IMR-90 (cell line): ENCODE results near the gene UBE2J1. TPM values are rescaled to one million over a fixed set of nuclear protein-coding genes. Genes with fewer than 3 reads are reported as not detected.

Source experiments
- ATAC-seq: fragments of 200-7000 bp; cut with Tn5 transposase; 2 replicates; pipeline ENCODE4 v1.9.1; 2020; ENCODE audit warnings: low read depth, mild to moderate bottlenecking, moderate library complexity
- BruUV-seq: library from RNA; stranded (reverse); fragments of 400-500 nt; replicated peaks from 2 replicates; lab custom pipeline; 2021; lab: Mats Ljungman, UMichigan
- CTCF ChIA-PET: fragments of 300-600 bp; formaldehyde crosslinking; extraction: SDS; loops from one replicate; lab custom pipeline; 2021; ENCODE audit warnings: antibody characterized with exemption; lab: Yijun Ruan, JAX
- POLR2A ChIA-PET: fragments of 300-600 bp; sonication (Branson Sonifier 250); formaldehyde crosslinking; loops from one replicate; lab custom pipeline; 2022; ENCODE audit warnings: antibody characterized with exemption; ENCODE audit not compliant: unreplicated experiment; lab: Charles Lee
- DNase-seq: peaks from one replicate; pipeline ENCODE4 v3.0.0; 2013
- H2AFZ ChIP-seq: replicated peaks from 2 replicates; pipeline ENCODE3; 2013; ENCODE audit warnings: low read length, mild to moderate bottlenecking; ENCODE audit not compliant: poor library complexity
- H2AK5ac ChIP-seq: 2 replicates; pipeline ENCODE4 v1.6.1; 2013; ENCODE audit warnings: low read depth, low read length, inconsistent platforms
- H2AK9ac ChIP-seq: replicated peaks from 2 replicates; pipeline ENCODE3; 2013; ENCODE audit warnings: mild to moderate bottlenecking, low read depth, low read length, moderate library complexity; ENCODE audit not compliant: poor library complexity
- H2BK120ac ChIP-seq: 2 replicates; pipeline ENCODE4 v1.6.1; 2013; ENCODE audit warnings: low read depth, low read length, inconsistent platforms
- H2BK15ac ChIP-seq: 3 replicates; pipeline ENCODE4 v1.6.1; 2013; ENCODE audit warnings: low read depth, low read length, inconsistent platforms
- H2BK20ac ChIP-seq: 2 replicates; pipeline ENCODE4 v1.6.1; 2013; ENCODE audit warnings: low read depth, mild to moderate bottlenecking, inconsistent platforms, low read length, moderate library complexity
- H2BK5ac ChIP-seq: 2 replicates; pipeline ENCODE4 v1.6.1; 2013; ENCODE audit warnings: mild to moderate bottlenecking, low read depth, low read length, inconsistent platforms; ENCODE audit not compliant: poor library complexity, severe bottlenecking
- H3K14ac ChIP-seq: replicated peaks from 2 replicates; pipeline ENCODE4 v1.6.1; 2013; ENCODE audit warnings: low read depth, low read length, inconsistent platforms
- H3K18ac ChIP-seq: 2 replicates; pipeline ENCODE4 v1.6.1; 2013; ENCODE audit warnings: low read depth, low read length, control low read depth
- H3K23ac ChIP-seq: 2 replicates; pipeline ENCODE4 v1.6.1; 2013; ENCODE audit warnings: low read depth, low read length, inconsistent platforms
- H3K27ac ChIP-seq: 2 replicates; pipeline ENCODE4 v1.5.1; 2013; ENCODE audit warnings: mild to moderate bottlenecking, control low read depth, low read length; ENCODE audit not compliant: insufficient read depth
- H3K27me3 ChIP-seq: 2 replicates; pipeline ENCODE4 v1.6.1; 2013; ENCODE audit warnings: low read length; ENCODE audit not compliant: control insufficient read depth, insufficient read depth
- H3K36me3 ChIP-seq: 2 replicates; pipeline ENCODE4 v1.6.1; 2013; ENCODE audit warnings: low read length, mixed read lengths; ENCODE audit not compliant: control insufficient read depth, insufficient read depth
- H3K4ac ChIP-seq: 2 replicates; pipeline ENCODE4 v1.6.1; 2013; ENCODE audit warnings: low read depth, low read length, inconsistent platforms
- H3K4me1 ChIP-seq: 2 replicates; pipeline ENCODE4 v1.6.1; 2013; ENCODE audit warnings: low read length, mixed read lengths; ENCODE audit not compliant: control insufficient read depth, insufficient read depth
- H3K4me2 ChIP-seq: 2 replicates; pipeline ENCODE4 v1.6.1; 2013; ENCODE audit warnings: low read depth, mild to moderate bottlenecking, control low read depth, low read length, moderate library complexity
- H3K4me3 ChIP-seq: 2 replicates; pipeline ENCODE4 v1.5.1; 2013; ENCODE audit warnings: low read depth, mild to moderate bottlenecking, control low read depth, low read length, moderate library complexity; ENCODE audit not compliant: insufficient read depth
- H3K56ac ChIP-seq: 2 replicates; pipeline ENCODE4 v1.6.1; 2013; ENCODE audit warnings: low read length, inconsistent platforms; ENCODE audit not compliant: insufficient read depth; ENCODE audit errors: extremely low read depth
- H3K79me1 ChIP-seq, 2 experiments: 2 replicates each; pipeline ENCODE4 v1.6.1; 2013; ENCODE audit warnings: low read length in 2 of 2, inconsistent platforms in 1 of 2, low read depth in 1 of 2
- H3K9ac ChIP-seq: 2 replicates; pipeline ENCODE4 v1.6.1; 2013; ENCODE audit warnings: low read depth, low read length, control low read depth
- H3K9me1 ChIP-seq: 2 replicates; pipeline ENCODE4 v1.6.1; 2013; ENCODE audit warnings: low read length, inconsistent platforms; ENCODE audit not compliant: insufficient read depth
- H3K9me3 ChIP-seq: 2 replicates; pipeline ENCODE4 v1.6.1; 2013; ENCODE audit warnings: low read length; ENCODE audit not compliant: control insufficient read depth, insufficient read depth
- H4K20me1 ChIP-seq: 2 replicates; pipeline ENCODE4 v1.6.1; 2013; ENCODE audit warnings: low read length, inconsistent platforms; ENCODE audit not compliant: insufficient read depth
- H4K5ac ChIP-seq: 2 replicates; pipeline ENCODE4 v1.6.1; 2013; ENCODE audit warnings: mild to moderate bottlenecking, low read depth, low read length, control low read depth
- H4K8ac ChIP-seq, 2 experiments: 2 replicates each; pipeline ENCODE4 v1.6.1; 2013; ENCODE audit warnings: low read depth in 2 of 2, low read length in 2 of 2, control low read depth in 1 of 2, inconsistent platforms in 1 of 2
- H4K91ac ChIP-seq: 2 replicates; pipeline ENCODE4 v1.6.1; 2013; ENCODE audit warnings: low read depth, low read length, inconsistent platforms; ENCODE audit not compliant: insufficient read depth
- BHLHE40 ChIP-seq: fragments of 150-350 bp; IDR thresholded peaks from 2 replicates; pipeline ENCODE4 v1.6.1; 2016; ENCODE audit warnings: mild to moderate bottlenecking, low read depth, low read length
- CEBPB ChIP-seq: IDR thresholded peaks from 2 replicates; pipeline ENCODE4 v1.6.1; 2012; ENCODE audit warnings: low read depth, low read length, improper control_type of control experiment
- CHD1 ChIP-seq: IDR thresholded peaks from 2 replicates; pipeline ENCODE4 v1.6.1; 2012; ENCODE audit warnings: low read depth, low read length, improper control_type of control experiment
- FOS ChIP-seq: fragments of 150-350 bp; IDR thresholded peaks from 2 replicates; pipeline ENCODE4 v1.6.1; 2016; ENCODE audit warnings: low read depth, low read length
- MAFK ChIP-seq: IDR thresholded peaks from 2 replicates; pipeline ENCODE4 v1.6.1; 2012; ENCODE audit warnings: low read depth, low read length, improper control_type of control experiment
- MAZ ChIP-seq: IDR thresholded peaks from 2 replicates; pipeline ENCODE4 v1.6.1; 2012; ENCODE audit warnings: low read depth, mild to moderate bottlenecking, low read length, improper control_type of control experiment, moderate library complexity, borderline replicate concordance
- MXI1 ChIP-seq: IDR thresholded peaks from 2 replicates; pipeline ENCODE4 v1.6.1; 2012; ENCODE audit warnings: low read depth, mild to moderate bottlenecking, low read length, moderate library complexity, borderline replicate concordance
- NFE2L2 ChIP-seq: fragments of 150-350 bp; IDR thresholded peaks from 2 replicates; pipeline ENCODE4 v1.6.1; 2016; ENCODE audit warnings: low read depth, mild to moderate bottlenecking, low read length
- POLR2A ChIP-seq: IDR thresholded peaks from 2 replicates; pipeline ENCODE4 v1.6.1; 2012; ENCODE audit warnings: mild to moderate bottlenecking, low read depth, low read length
- RAD21 ChIP-seq: IDR thresholded peaks from 2 replicates; pipeline ENCODE4 v1.6.1; 2012; ENCODE audit warnings: low read length, improper control_type of control experiment
- RCOR1 ChIP-seq: IDR thresholded peaks from 2 replicates; pipeline ENCODE4 v1.6.1; 2012; ENCODE audit warnings: mild to moderate bottlenecking, low read length, improper control_type of control experiment; ENCODE audit not compliant: insufficient replicate concordance
- RFX5 ChIP-seq: IDR thresholded peaks from 2 replicates; pipeline ENCODE4 v1.8.0; 2012; ENCODE audit warnings: low read depth, mild to moderate bottlenecking, low read length, moderate library complexity
- SMC3 ChIP-seq: fragments of 150-350 bp; IDR thresholded peaks from 2 replicates; pipeline ENCODE4 v1.6.1; 2016; ENCODE audit warnings: low read depth, mild to moderate bottlenecking, antibody characterized with exemption, low read length, moderate library complexity
- WGBS, 2 experiments: methylation state at CpG; one replicate each; pipeline versions ENCODE4 v1.1.5 to v1.1.7; 2013; ENCODE audit warnings: missing lambda C conversion rate in 2 of 2; ENCODE audit not compliant: insufficient read length in 1 of 2; ENCODE audit errors: extremely low coverage in 2 of 2; 5-methylcytosine and 5-hydroxymethylcytosine counted together
- dilution Hi-C: fragments of 300-500 bp; cut with HindIII; formaldehyde crosslinking; loops from one replicate; pipeline ENCODE4 v1.14.3; 2018; ENCODE audit warnings: low sequenced_read_pairs; ENCODE audit not compliant: unreplicated experiment
- in situ Hi-C: fragments of 300-500 bp; cut with MboI; formaldehyde crosslinking; loops from 3 replicates; pipeline ENCODE4 v1.14.3; 2019; ENCODE audit warnings: low sequenced_read_pairs, inconsistent platforms, mixed read lengths
- intact Hi-C: fragments of 100-400 bp; cut with micrococcal nuclease; formaldehyde crosslinking; loops from 2 replicates; pipeline ENCODE4 v1.10.0; 2022
- polyA plus RNA-seq, 3 experiments: library from polyadenylated mRNA; depleted of rRNA; stranded (reverse); fragments of >200 nt; gene quantifications; 2 replicates each; pipeline ENCODE4 v1.2.3, GENCODE V29; 2012; ENCODE audit warnings: low replicate concordance in 1 of 3
- total RNA-seq: library from RNA; depleted of rRNA; stranded (reverse); fragments of >200 nt; gene quantifications from 2 replicates; pipeline ENCODE4 v1.2.3, GENCODE V29; 2012
- TF ChIP-seq, protein P1 (sequence below): fragments of 150-350 bp; IDR thresholded peaks from 2 replicates; pipeline ENCODE4 v1.6.1; 2017; ENCODE audit warnings: mild to moderate bottlenecking, antibody characterized with exemption, low read length, low read depth
- TF ChIP-seq, protein P2 (sequence below): conservative IDR thresholded peaks from 2 replicates; pipeline ENCODE4 v1.5.1; 2012; ENCODE audit warnings: mild to moderate bottlenecking, low read depth, low read length, improper control_type of control experiment
- TF ChIP-seq, protein P3 (sequence below): fragments of 150-350 bp; IDR thresholded peaks from 2 replicates; pipeline ENCODE4 v1.6.1; 2016; ENCODE audit warnings: low read depth, mild to moderate bottlenecking, low read length, moderate library complexity, borderline replicate concordance

The UBE2J1 gene
- total and polyA plus RNA-seq, 2 of the 4 experiments (the other 2 are of a cell fraction) = 20.9 to 35.3 TPM

DNA sequence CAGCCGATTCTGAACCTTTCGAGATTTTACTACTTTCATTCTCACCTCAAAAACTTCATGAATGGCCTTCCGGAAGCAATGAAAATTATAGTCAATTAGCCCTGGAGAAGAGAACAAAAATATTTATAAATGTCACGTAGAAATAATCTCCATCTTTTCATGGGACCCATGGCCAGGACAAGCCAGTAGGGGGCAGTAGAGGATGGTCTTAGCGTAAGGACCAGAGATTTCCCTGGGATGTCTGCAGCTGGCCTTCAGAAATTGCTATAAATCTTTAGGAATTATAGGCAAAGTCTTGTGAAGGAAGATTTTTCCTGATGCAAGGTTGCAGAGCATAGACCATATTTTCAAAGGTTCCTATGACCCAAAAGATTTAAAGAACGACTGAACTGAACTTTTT, 15.6 kb upstream of the UBE2J1 start:
- no peak overlapping the region for H3K4me2 ChIP-seq
- no CpG with 5 or more reads among the region's 6 CpGs for WGBS, 2 experiments
- no peak overlapping the region for H3K27ac ChIP-seq
- H2AK5ac ChIP-seq = no peak overlapping the region
- ChIA-PET CTCF (interaction anchor here (1.4 to 2.0 kb wide), 3 partner anchors 11 to 247 kb away, joined by 6 to 8 read pairs (median 6); no protein-coding TSS in a partner anchor), POLR2A (no interaction called here)
- H3K4ac ChIP-seq = no peak overlapping the region
- no peak overlapping the region for H4K8ac ChIP-seq
- no peak overlapping the region for H2BK20ac ChIP-seq
- H3K36me3 ChIP-seq = no peaks in the 10 kb centered on the region
- no peak overlapping the region for H3K14ac ChIP-seq
- no peak overlapping the region for H3K9ac ChIP-seq
- H3K9me3 ChIP-seq = no peaks in the 10 kb centered on the region
- no peaks in the 10 kb centered on the region for H3K79me1 ChIP-seq
- TF ChIP-seq CEBPB (no peak), SMC3 (peak; percentile 37), NFE2L2 (no peak), RFX5 (no peak), RAD21 (peak; percentile 54), CHD1 (no peak), MAFK (no peak), POLR2A (no peak), MAZ (no peak), MXI1 (no peak), FOS (no peak), BHLHE40 (no peak), RCOR1 (no peak)
- TF ChIP-seq, protein P1, sequence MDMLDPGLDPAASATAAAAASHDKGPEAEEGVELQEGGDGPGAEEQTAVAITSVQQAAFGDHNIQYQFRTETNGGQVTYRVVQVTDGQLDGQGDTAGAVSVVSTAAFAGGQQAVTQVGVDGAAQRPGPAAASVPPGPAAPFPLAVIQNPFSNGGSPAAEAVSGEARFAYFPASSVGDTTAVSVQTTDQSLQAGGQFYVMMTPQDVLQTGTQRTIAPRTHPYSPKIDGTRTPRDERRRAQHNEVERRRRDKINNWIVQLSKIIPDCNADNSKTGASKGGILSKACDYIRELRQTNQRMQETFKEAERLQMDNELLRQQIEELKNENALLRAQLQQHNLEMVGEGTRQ = no peak
- TF ChIP-seq, protein P2, sequence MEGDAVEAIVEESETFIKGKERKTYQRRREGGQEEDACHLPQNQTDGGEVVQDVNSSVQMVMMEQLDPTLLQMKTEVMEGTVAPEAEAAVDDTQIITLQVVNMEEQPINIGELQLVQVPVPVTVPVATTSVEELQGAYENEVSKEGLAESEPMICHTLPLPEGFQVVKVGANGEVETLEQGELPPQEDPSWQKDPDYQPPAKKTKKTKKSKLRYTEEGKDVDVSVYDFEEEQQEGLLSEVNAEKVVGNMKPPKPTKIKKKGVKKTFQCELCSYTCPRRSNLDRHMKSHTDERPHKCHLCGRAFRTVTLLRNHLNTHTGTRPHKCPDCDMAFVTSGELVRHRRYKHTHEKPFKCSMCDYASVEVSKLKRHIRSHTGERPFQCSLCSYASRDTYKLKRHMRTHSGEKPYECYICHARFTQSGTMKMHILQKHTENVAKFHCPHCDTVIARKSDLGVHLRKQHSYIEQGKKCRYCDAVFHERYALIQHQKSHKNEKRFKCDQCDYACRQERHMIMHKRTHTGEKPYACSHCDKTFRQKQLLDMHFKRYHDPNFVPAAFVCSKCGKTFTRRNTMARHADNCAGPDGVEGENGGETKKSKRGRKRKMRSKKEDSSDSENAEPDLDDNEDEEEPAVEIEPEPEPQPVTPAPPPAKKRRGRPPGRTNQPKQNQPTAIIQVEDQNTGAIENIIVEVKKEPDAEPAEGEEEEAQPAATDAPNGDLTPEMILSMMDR = peak; percentile 80
- TF ChIP-seq, protein P3, sequence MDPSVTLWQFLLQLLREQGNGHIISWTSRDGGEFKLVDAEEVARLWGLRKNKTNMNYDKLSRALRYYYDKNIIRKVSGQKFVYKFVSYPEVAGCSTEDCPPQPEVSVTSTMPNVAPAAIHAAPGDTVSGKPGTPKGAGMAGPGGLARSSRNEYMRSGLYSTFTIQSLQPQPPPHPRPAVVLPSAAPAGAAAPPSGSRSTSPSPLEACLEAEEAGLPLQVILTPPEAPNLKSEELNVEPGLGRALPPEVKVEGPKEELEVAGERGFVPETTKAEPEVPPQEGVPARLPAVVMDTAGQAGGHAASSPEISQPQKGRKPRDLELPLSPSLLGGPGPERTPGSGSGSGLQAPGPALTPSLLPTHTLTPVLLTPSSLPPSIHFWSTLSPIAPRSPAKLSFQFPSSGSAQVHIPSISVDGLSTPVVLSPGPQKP = no peak
- no peak overlapping the region for H3K4me3 ChIP-seq
- H2BK120ac ChIP-seq = no peak overlapping the region
- 0 out of 2 replicates have a peak, but pooled peaks cover 3% of the 10 kb centered on the region for H3K27me3 ChIP-seq
- in situ Hi-C loops = loop anchor here (25.0 kb wide), 2 partner anchors 231 to 381 kb away; partner anchors contain the start of gene PM20D2
- no peak overlapping the region for H3K23ac ChIP-seq
- H2AFZ ChIP-seq = no peak overlapping the region
- intact Hi-C loops = loop anchor here (5.0 kb wide), 1 partner anchor 244 kb away; no protein-coding TSS in a partner anchor
- no peak overlapping the region for H4K5ac ChIP-seq
- no peak overlapping the region for H2AK9ac ChIP-seq
- H2BK15ac ChIP-seq = no peak overlapping the region
- no peak overlapping the region for H2BK5ac ChIP-seq
- dilution Hi-C loops = no loop called here
- no peak overlapping the region for H4K91ac ChIP-seq
- no TSS peak for BruUV-seq
- ATAC-seq = peak; percentile 59; the same call in 1 of the 2 replicates
- DNase-seq = peak; percentile 45
- no peak overlapping the region for H3K56ac ChIP-seq
- no peaks in the 10 kb centered on the region for H3K4me1 ChIP-seq
- no peaks in the 10 kb centered on the region for H4K20me1 ChIP-seq
- no peaks in the 10 kb centered on the region for H3K9me1 ChIP-seq
- H3K18ac ChIP-seq = no peak overlapping the region
